Endometrium (tissue), 2 donors: ENCODE measurements around the gene MYO1E.

Experiments used
- FAIRE-seq: peaks from 2 replicates; lab custom pipeline; 2012; peaks lifted over from hg19 to GRCh38; lab: Jason Lieb, UNC
- donor health status: control.
- donor health status: control.

MYO1E gene

GRCh38 chr15:59227021-59227420 is 145.7 kb downstream of the MYO1E start:
- no peak for FAIRE-seq

- FAIRE-seq = no peak
Observed at GRCh38 chr15:59224474-59224873, 148.2 kb downstream of the MYO1E start.

- FAIRE-seq = no peak
Observed at GRCh38 chr15:59223736-59224135, 148.9 kb downstream of the MYO1E start.

GRCh38 chr15:59222906-59223550 is 149.6 kb downstream of the MYO1E start:
- no peak for FAIRE-seq

- FAIRE-seq = peak; percentile 100
Observed at GRCh38 chr15:59221511-59222505, 150.9 kb downstream of the MYO1E start.

- FAIRE-seq = no peak
Observed at GRCh38 chr15:59218710-59219109, 154.0 kb downstream of the MYO1E start.

GRCh38 chr15:59217876-59218498 is 154.7 kb downstream of the MYO1E start:
- FAIRE-seq = no peak

- no peak for FAIRE-seq
Observed at GRCh38 chr15:59216911-59217310, 155.8 kb downstream of the MYO1E start.

- FAIRE-seq = no peak
Observed at GRCh38 chr15:59210186-59210585, 162.5 kb downstream of the MYO1E start.

GRCh38 chr15:59208613-59209249 is 163.9 kb downstream of the MYO1E start:
- peak; percentile 90 for FAIRE-seq

GRCh38 chr15:59206623-59207183 is 166.0 kb downstream of the MYO1E start, which contains the start of gene LDHAL6B:
Gene LDHAL6B (plus strand): TSS chr15:59206843. CDS start chr15:59206941, 98 bp downstream.
- no peak for FAIRE-seq

GRCh38 chr15:59205839-59206622 is 166.6 kb downstream of the MYO1E start:
- no peak for FAIRE-seq

GRCh38 chr15:59203657-59204056 is 169.0 kb downstream of the MYO1E start:
- FAIRE-seq = no peak

- FAIRE-seq = no peak
Observed at GRCh38 chr15:59203008-59203407, 169.7 kb downstream of the MYO1E start.

- FAIRE-seq = no peak
Observed at GRCh38 chr15:59200560-59200959, 172.1 kb downstream of the MYO1E start.

GRCh38 chr15:59199626-59200465 is 172.8 kb downstream of the MYO1E start:
- FAIRE-seq = no peak

- FAIRE-seq = no peak
Observed at GRCh38 chr15:59197454-59197853, 175.2 kb downstream of the MYO1E start.

GRCh38 chr15:59196416-59196815 is 176.3 kb downstream of the MYO1E start:
- no peak for FAIRE-seq

- no peak for FAIRE-seq
Observed at GRCh38 chr15:59194639-59195325, 177.9 kb downstream of the MYO1E start.

- FAIRE-seq = no peak
Observed at GRCh38 chr15:59191855-59192237, 180.8 kb downstream of the MYO1E start.
